HepG2 (cell line): ENCODE data around the gene MSI2. TPM values are rescaled to one million over a fixed set of nuclear protein-coding genes. Genes with fewer than 3 reads are reported as not detected.
A peak's percentile ranks its signal among the peaks of the same experiment; 100 is the strongest.

ENCODE experiments used
- ADNP ChIP-seq: sonication (generic); formaldehyde crosslinking; IDR thresholded peaks from 2 replicates; pipeline ENCODE4 v1.4.0; 2020; ENCODE audit warnings: missing genetic modification reagents
- ATF6 ChIP-seq: sonication (generic); formaldehyde crosslinking; conservative IDR thresholded peaks from 2 replicates; pipeline ENCODE4 v1.4.0; 2020; ENCODE audit warnings: missing genetic modification reagents
- EHMT2 ChIP-seq: fragments of 200-600 bp; sonication (generic); IDR thresholded peaks from 2 replicates; pipeline ENCODE4 v1.7.0; 2017; ENCODE audit warnings: antibody characterized with exemption, low read depth, low read length, borderline replicate concordance
- HHEX ChIP-seq: IDR thresholded peaks from 2 replicates; pipeline ENCODE4 v1.6.1; 2016; ENCODE audit warnings: control low read depth
- HNF4A ChIP-seq: sonication (generic); formaldehyde crosslinking; IDR thresholded peaks from 2 replicates; pipeline ENCODE4 v1.4.0; 2020; ENCODE audit warnings: missing genetic modification reagents
- PAF1 ChIP-seq: IDR thresholded peaks from 2 replicates; pipeline ENCODE4 v1.6.1; 2016; ENCODE audit warnings: missing genetic modification reagents, missing compliant biosample characterization
- PCBP1 ChIP-seq: fragments of 200-400 bp; formaldehyde crosslinking; IDR thresholded peaks from 2 replicates; pipeline ENCODE4 v1.6.1; 2017; ENCODE audit warnings: mild to moderate bottlenecking, low read depth, low read length, borderline replicate concordance
- POGK ChIP-seq: sonication (generic); formaldehyde crosslinking; conservative IDR thresholded peaks from 2 replicates; pipeline ENCODE4 v1.8.0; 2022; ENCODE audit warnings: mild to moderate bottlenecking, moderate library complexity, missing genetic modification reagents
- TFAP4 ChIP-seq: sonication (generic); IDR thresholded peaks from 2 replicates; pipeline ENCODE4 v1.6.1; 2016; ENCODE audit warnings: low read depth, borderline replicate concordance
- ZBTB21 ChIP-seq: sonication (generic); formaldehyde crosslinking; IDR thresholded peaks from 2 replicates; pipeline ENCODE4 v1.4.0; 2020; ENCODE audit warnings: missing genetic modification reagents
- ZBTB26 ChIP-seq: IDR thresholded peaks from 2 replicates; pipeline ENCODE4 v1.6.1; 2016; ENCODE audit warnings: missing compliant biosample characterization, missing genetic modification reagents, borderline replicate concordance
- ZFP37 ChIP-seq: sonication (generic); formaldehyde crosslinking; IDR thresholded peaks from 2 replicates; pipeline ENCODE4 v1.4.0; 2020; ENCODE audit warnings: missing genetic modification reagents, borderline replicate concordance
- ZNF225 ChIP-seq: sonication (generic); formaldehyde crosslinking; IDR thresholded peaks from 2 replicates; pipeline ENCODE4 v1.4.0; 2020; ENCODE audit warnings: mild to moderate bottlenecking, missing genetic modification reagents
- ZNF326 ChIP-seq: sonication (generic); formaldehyde crosslinking; IDR thresholded peaks from 2 replicates; pipeline ENCODE4 v1.4.0; 2020; ENCODE audit warnings: missing genetic modification reagents, borderline replicate concordance
- ZNF570 ChIP-seq: sonication (generic); formaldehyde crosslinking; IDR thresholded peaks from 2 replicates; pipeline ENCODE4 v1.4.0; 2020; ENCODE audit warnings: mild to moderate bottlenecking, missing genetic modification reagents, borderline replicate concordance
- ZSCAN30 ChIP-seq: sonication (generic); formaldehyde crosslinking; IDR thresholded peaks from 2 replicates; pipeline ENCODE4 v1.5.0; 2020; ENCODE audit warnings: mild to moderate bottlenecking, missing genetic modification reagents
- polyA plus RNA-seq, 8 experiments: library from polyadenylated mRNA; depleted of rRNA in 3 of 8; stranded (reverse) in 7 of 8; unstranded in 1 of 8; fragments of >200 nt; fragmentation: Illumina TruSeq in 4 of 8; extraction: Trizol in 4 of 8; gene quantifications; 2 replicates each; pipeline versions ENCODE4 v1.2.1 to v1.2.3, GENCODE V29; 2011 to 2016; ENCODE audit warnings: low read depth in 4 of 8, missing spikeins in 1 of 8, mixed read lengths in 1 of 8; ENCODE audit not compliant: insufficient read depth in 1 of 8
- total RNA-seq, 5 experiments: library from RNA; depleted of rRNA; stranded (reverse); fragments of >200 nt; fragmentation: Illumina TruSeq; extraction: Trizol; gene quantifications; 2 replicates each; pipeline ENCODE4 v1.2.3, GENCODE V29; 2016; ENCODE audit warnings: low read depth in 1 of 5
- TF ChIP-seq, protein P1 (sequence below), 2 experiments: sonication (generic) in 1 of 2; formaldehyde crosslinking in 1 of 2; IDR thresholded peaks; 2 replicates each; pipeline versions ENCODE4 v1.5.1 to v1.6.1; 2011 to 2020; ENCODE audit warnings: borderline replicate concordance in 1 of 2, low read depth in 1 of 2, low read length in 1 of 2, mild to moderate bottlenecking in 1 of 2, missing genetic modification reagents in 1 of 2, moderate library complexity in 1 of 2
- TF ChIP-seq, protein P2 (sequence below): sonication (generic); formaldehyde crosslinking; IDR thresholded peaks from 2 replicates; pipeline ENCODE4 v1.8.0; 2022; ENCODE audit warnings: missing genetic modification reagents, mild to moderate bottlenecking, borderline replicate concordance

The MSI2 gene
- total and polyA plus RNA-seq, 2 of the 13 experiments (the other 11 are each of a cell fraction or from before 2014, with no cell fraction given), result 77.5 to 78.4 TPM

DNA sequence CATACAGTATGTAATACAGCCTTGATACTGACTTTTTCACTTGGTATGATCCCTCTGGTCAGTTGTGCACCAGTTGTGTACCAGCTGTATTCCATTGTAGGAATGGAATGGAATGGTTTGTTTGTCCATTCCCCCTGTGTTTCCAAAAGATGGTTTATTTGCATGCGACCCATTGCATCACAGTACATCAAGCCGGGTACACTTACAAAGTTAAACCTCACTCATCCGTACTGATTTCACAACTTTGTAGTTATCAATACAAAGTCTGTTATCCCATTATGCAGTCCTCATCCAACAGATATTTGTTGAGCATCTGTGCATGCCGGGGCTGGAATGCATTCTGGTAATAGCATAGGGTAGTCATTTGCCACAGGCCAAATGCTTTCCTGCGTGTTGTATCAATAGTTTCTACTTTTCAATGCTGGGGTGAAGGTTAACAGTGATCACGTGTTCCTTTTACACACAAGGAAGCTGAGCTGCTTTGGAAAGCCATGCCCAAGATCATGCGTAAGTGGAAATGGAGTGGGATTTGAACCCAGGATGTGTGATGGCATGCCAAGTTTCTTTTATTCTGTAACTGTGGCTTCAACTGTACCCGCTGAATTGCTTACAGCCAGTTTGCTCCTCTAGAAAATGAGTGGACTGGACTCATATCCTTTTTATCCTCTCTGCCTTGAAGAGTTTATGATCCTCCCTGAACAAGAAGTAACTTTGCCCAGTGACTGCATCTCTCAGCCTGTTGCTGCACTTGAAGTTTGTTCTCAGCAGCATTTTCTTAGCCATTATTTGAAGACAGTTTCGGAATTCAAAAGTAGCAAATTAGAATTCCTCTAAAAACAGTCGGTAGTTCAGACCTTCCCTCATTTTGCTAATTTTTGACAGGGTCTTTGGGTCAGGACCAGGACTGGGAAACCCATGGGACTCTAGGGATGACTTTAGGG lies 260.2 kb downstream of the MSI2 start (continued):
- TF ChIP-seq, protein P1, sequence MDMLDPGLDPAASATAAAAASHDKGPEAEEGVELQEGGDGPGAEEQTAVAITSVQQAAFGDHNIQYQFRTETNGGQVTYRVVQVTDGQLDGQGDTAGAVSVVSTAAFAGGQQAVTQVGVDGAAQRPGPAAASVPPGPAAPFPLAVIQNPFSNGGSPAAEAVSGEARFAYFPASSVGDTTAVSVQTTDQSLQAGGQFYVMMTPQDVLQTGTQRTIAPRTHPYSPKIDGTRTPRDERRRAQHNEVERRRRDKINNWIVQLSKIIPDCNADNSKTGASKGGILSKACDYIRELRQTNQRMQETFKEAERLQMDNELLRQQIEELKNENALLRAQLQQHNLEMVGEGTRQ (IDR thresholded peaks at IDR 0.05; ENCODE audit: low read depth, low read length), result peak; percentile 91
- TF ChIP-seq, protein P1 (CRISPR knock-in tag; IDR thresholded peaks at IDR 0.05; ENCODE audit: borderline replicate concordance), result peak; percentile 85; the same call in 1 of the 2 replicates
- TF ChIP-seq ZBTB26, result no peak
- no peak for TF ChIP-seq ZNF225 (CRISPR knock-in tag)
- TF ChIP-seq PAF1, result no peak
- TF ChIP-seq POGK (CRISPR knock-in tag), result peak; percentile 82
- no peak for TF ChIP-seq ZSCAN30 (CRISPR knock-in tag)
- TF ChIP-seq ADNP (CRISPR knock-in tag), result no peak; the same call in 1 of the 2 replicates
- TF ChIP-seq ZNF326, result no peak
- no peak for TF ChIP-seq ZFP37 (CRISPR knock-in tag)
- TF ChIP-seq TFAP4, result peak; percentile 85
- TF ChIP-seq ZNF570, result no peak
- 0 out of 2 replicates have a peak, but pooled peaks have one; percentile 5 for TF ChIP-seq HHEX
- peak; percentile 93 for TF ChIP-seq HNF4A (CRISPR knock-in tag)
- no peak for TF ChIP-seq PCBP1
- no peak for TF ChIP-seq EHMT2
- TF ChIP-seq ZBTB21 (CRISPR knock-in tag), result peak; percentile 84
- no peak for TF ChIP-seq ATF6 (CRISPR knock-in tag)
- TF ChIP-seq, protein P2, sequence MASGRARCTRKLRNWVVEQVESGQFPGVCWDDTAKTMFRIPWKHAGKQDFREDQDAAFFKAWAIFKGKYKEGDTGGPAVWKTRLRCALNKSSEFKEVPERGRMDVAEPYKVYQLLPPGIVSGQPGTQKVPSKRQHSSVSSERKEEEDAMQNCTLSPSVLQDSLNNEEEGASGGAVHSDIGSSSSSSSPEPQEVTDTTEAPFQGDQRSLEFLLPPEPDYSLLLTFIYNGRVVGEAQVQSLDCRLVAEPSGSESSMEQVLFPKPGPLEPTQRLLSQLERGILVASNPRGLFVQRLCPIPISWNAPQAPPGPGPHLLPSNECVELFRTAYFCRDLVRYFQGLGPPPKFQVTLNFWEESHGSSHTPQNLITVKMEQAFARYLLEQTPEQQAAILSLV (CRISPR knock-in tag), result no peak
